ENCODE data around the gene P3H2. TPM values are rescaled to one million over a fixed set of nuclear protein-coding genes. Genes with fewer than 3 reads are reported as not detected.
"Not testable (repeated sequence)": the region's sequence is repeated elsewhere in the genome, so short reads cannot be mapped to it uniquely, and the experiment has no call there.

Gene P3H2
- total and polyA plus RNA-seq, 2 experiments from 2014 or later: 4.7 to 14.9 TPM

- no peaks in the 10 kb centered on the region for H3K9me3 ChIP-seq (ENCODE audit: low read depth)
- no peak overlapping the region for H2AFZ ChIP-seq
- no peaks in the 10 kb centered on the region for H3K9me2 ChIP-seq (ENCODE audit: insufficient read depth)
- no peak overlapping the region for H3K4me3 ChIP-seq
- in situ Hi-C loops (cut with MboI): no loop called here
- WGBS, 2 experiments (ENCODE audit: low coverage in 1 of 2, low lambda C conversion rate in 2 of 2, missing lambda C conversion rate in 2 of 2): 84 to 88% methylated on average over 1 of the region's 1 CpG
- H3K4me1 ChIP-seq (ENCODE audit: insufficient read depth): peaks cover 23% of the 10 kb centered on the region
- H3F3A ChIP-seq (ENCODE audit: insufficient read depth): peaks cover 24% of the 10 kb centered on the region
- no peaks in the 10 kb centered on the region for H3K27me3 ChIP-seq (replicated peaks; ENCODE audit: insufficient read depth)
- H3K4me2 ChIP-seq (ENCODE audit: unreplicated experiment): no peak overlapping the region
- H4K20me1 ChIP-seq (ENCODE audit: insufficient read depth): no peaks in the 10 kb centered on the region
- no peak overlapping the region for H3K9ac ChIP-seq
- H3K27ac ChIP-seq: no peak overlapping the region
- H3K36me3 ChIP-seq (ENCODE audit: low read depth): no peaks in the 10 kb centered on the region
- TF ChIP-seq EZH2phosphoT487 (IDR thresholded peaks at IDR 0.05; ENCODE audit: insufficient read depth, low read depth) (no peak), EZH2 (IDR thresholded peaks at IDR 0.05; ENCODE audit: insufficient read depth, poor library complexity, severe bottlenecking) (no peak)
- no peaks in the 10 kb centered on the region for H3K79me2 ChIP-seq (ENCODE audit: insufficient read depth)
- DNase-seq: no peak
Measured at GRCh38 chr3:190072856-190073255, 47.8 kb downstream of the P3H2 start.

GRCh38 chr3:190071921-190072320 lies 48.8 kb downstream of the P3H2 start:
- 86 to 91% methylated on average over 9 of the region's 9 CpGs for WGBS, 2 experiments (ENCODE audit: low coverage in 1 of 2, low lambda C conversion rate in 2 of 2, missing lambda C conversion rate in 2 of 2)
- not testable (repeated sequence) for H3K9ac ChIP-seq

GRCh38 chr3:190070622-190071347 lies 49.9 kb downstream of the P3H2 start:
- in situ Hi-C loops (cut with MboI): no loop called here
- no peaks in the 10 kb centered on the region for H4K20me1 ChIP-seq (ENCODE audit: insufficient read depth)
- no peaks in the 10 kb centered on the region for H3K9me2 ChIP-seq (ENCODE audit: insufficient read depth)
- no peak for TF ChIP-seq EZH2 (IDR thresholded peaks at IDR 0.05; ENCODE audit: insufficient read depth, poor library complexity, severe bottlenecking)
- no peak for TF ChIP-seq EZH2phosphoT487 (IDR thresholded peaks at IDR 0.05; ENCODE audit: insufficient read depth, low read depth)
- H3K36me3 ChIP-seq (ENCODE audit: low read depth): no peaks in the 10 kb centered on the region
- H3K4me1 ChIP-seq (ENCODE audit: insufficient read depth): peaks cover 4% of the 10 kb centered on the region
- no peak overlapping the region for H2AFZ ChIP-seq
- no peak for DNase-seq
- no peak overlapping the region for H3K4me2 ChIP-seq (ENCODE audit: unreplicated experiment)
- H3K4me3 ChIP-seq: no peak overlapping the region
- H3K27ac ChIP-seq: no peak overlapping the region
- no peaks in the 10 kb centered on the region for H3K79me2 ChIP-seq (ENCODE audit: insufficient read depth)
- 72 to 79% methylated on average over 5 of the region's 5 CpGs for WGBS, 2 experiments (ENCODE audit: low coverage in 1 of 2, low lambda C conversion rate in 2 of 2, missing lambda C conversion rate in 2 of 2)
- H3K27me3 ChIP-seq (replicated peaks; ENCODE audit: insufficient read depth): no peaks in the 10 kb centered on the region
- no peaks in the 10 kb centered on the region for H3K9me3 ChIP-seq (ENCODE audit: low read depth)
- peaks cover 6% of the 10 kb centered on the region for H3F3A ChIP-seq (ENCODE audit: insufficient read depth)
- no peak overlapping the region for H3K9ac ChIP-seq

More at GRCh38 chr3:190071921-190072320, 48.8 kb downstream of the P3H2 start:
- peaks cover 17% of the 10 kb centered on the region for H3F3A ChIP-seq (ENCODE audit: insufficient read depth)
- H4K20me1 ChIP-seq (ENCODE audit: insufficient read depth); H3K4me3 ChIP-seq; DNase-seq; H2AFZ ChIP-seq; in situ Hi-C loops (cut with MboI); H3K27me3 ChIP-seq (replicated peaks; ENCODE audit: insufficient read depth); H3K36me3 ChIP-seq (ENCODE audit: low read depth); H3K4me2 ChIP-seq (ENCODE audit: unreplicated experiment); H3K27ac ChIP-seq; H3K9me3 ChIP-seq (ENCODE audit: low read depth); H3K79me2 ChIP-seq (ENCODE audit: insufficient read depth); H3K9me2 ChIP-seq (ENCODE audit: insufficient read depth): not testable (repeated sequence)
- H3K4me1 ChIP-seq (ENCODE audit: insufficient read depth): peaks cover 15% of the 10 kb centered on the region

- Histone ChIP-seq H2AFZ (no peak overlapping the region), H4K20me1 (ENCODE audit: insufficient read depth) (no peaks in the 10 kb centered on the region), H3K27ac (no peak overlapping the region), H3K79me2 (ENCODE audit: insufficient read depth) (no peaks in the 10 kb centered on the region), H3K9ac (no peak overlapping the region), H3F3A (ENCODE audit: insufficient read depth) (peaks cover 13% of the 10 kb centered on the region), H3K4me3 (no peak overlapping the region), H3K9me2 (ENCODE audit: insufficient read depth) (no peaks in the 10 kb centered on the region), H3K4me1 (ENCODE audit: insufficient read depth) (peaks cover 22% of the 10 kb centered on the region), H3K36me3 (ENCODE audit: low read depth) (no peaks in the 10 kb centered on the region), H3K9me3 (ENCODE audit: low read depth) (no peaks in the 10 kb centered on the region), H3K27me3 (replicated peaks; ENCODE audit: insufficient read depth) (no peaks in the 10 kb centered on the region), H3K4me2 (ENCODE audit: unreplicated experiment) (no peak overlapping the region)
- TF ChIP-seq EZH2phosphoT487 (IDR thresholded peaks at IDR 0.05; ENCODE audit: insufficient read depth, low read depth) (no peak), EZH2 (IDR thresholded peaks at IDR 0.05; ENCODE audit: insufficient read depth, poor library complexity, severe bottlenecking) (no peak)
- 93 to 96% methylated on average over 2 of the region's 2 CpGs for WGBS, 2 experiments (ENCODE audit: low coverage in 1 of 2, low lambda C conversion rate in 2 of 2, missing lambda C conversion rate in 2 of 2)
- no peak for DNase-seq
- in situ Hi-C loops (cut with MboI): no loop called here
Measured at GRCh38 chr3:190065204-190065603, 55.5 kb downstream of the P3H2 start.
